GM12873 (cell line): ENCODE data around the gene TMPRSS12.

Source experiments
- CTCF ChIP-seq: IDR thresholded peaks from 2 replicates; pipeline ENCODE4 v1.5.1; 2012; ENCODE audit warnings: low read depth, mild to moderate bottlenecking, moderate library complexity, low read length, control low read depth; ENCODE audit not compliant: insufficient read depth; ENCODE audit errors: missing control alignments

TMPRSS12 gene

GRCh38 chr12:50842637-50843493 is at the start of gene TMPRSS12:
TSS of gene TMPRSS12 (plus strand) at chr12:50842926. CDS start at chr12:50842965, 39 bp downstream.
- no peak for TF ChIP-seq CTCF

- no peak for TF ChIP-seq CTCF
These were observed 42.8 kb upstream of the TMPRSS12 start for GRCh38 chr12:50799908-50800307.

- TF ChIP-seq CTCF, result no peak
These were observed 39.4 kb upstream of the TMPRSS12 start for GRCh38 chr12:50803230-50803875.

GRCh38 chr12:50806176-50806575 is 36.5 kb upstream of the TMPRSS12 start:
- TF ChIP-seq CTCF, result no peak

- no peak for TF ChIP-seq CTCF
These were observed 22.5 kb upstream of the TMPRSS12 start for GRCh38 chr12:50820177-50820576.

GRCh38 chr12:50822082-50822481 is 20.6 kb upstream of the TMPRSS12 start:
- TF ChIP-seq CTCF, result no peak

- no peak for TF ChIP-seq CTCF
These were observed 17.8 kb upstream of the TMPRSS12 start for GRCh38 chr12:50824914-50825313.
